ENCODE data around the gene TBC1D23.
"Not testable (repeated sequence)": the region's sequence is repeated elsewhere in the genome, so short reads cannot be mapped to it uniquely, and the experiment has no call there.

Gene TBC1D23

GRCh38 chr3:100333970-100334487 is 73.2 kb downstream of the TBC1D23 start:
- peak overlapping the region; percentile 85 for H3K9ac ChIP-seq (ENCODE audit: low read depth, low read length)
- H3K36me3 ChIP-seq (ENCODE audit: insufficient read depth, low read length) = no peaks in the 10 kb centered on the region
- H3K9me3 ChIP-seq (replicated peaks; ENCODE audit: low read length) = no peaks in the 10 kb centered on the region
- no peaks in the 10 kb centered on the region for H3K27me3 ChIP-seq (ENCODE audit: control insufficient read depth, insufficient read depth, low read length)
- peak overlapping the region; percentile 77 for H3K4me3 ChIP-seq (ENCODE audit: low read length)
- H3K4me1 ChIP-seq (ENCODE audit: control insufficient read depth, insufficient read depth, low read length) = peaks cover 14% of the 10 kb centered on the region
- H3K4me2 ChIP-seq (ENCODE audit: low read length) = peak overlapping the region; percentile 84

- peaks cover 14% of the 10 kb centered on the region for H3K4me1 ChIP-seq (ENCODE audit: control insufficient read depth, insufficient read depth, low read length)
- H3K27me3 ChIP-seq (ENCODE audit: control insufficient read depth, insufficient read depth, low read length) = no peaks in the 10 kb centered on the region
- H3K4me2 ChIP-seq (ENCODE audit: low read length) = peak within 1 kb of the TSS; percentile 84
- H3K9ac ChIP-seq (ENCODE audit: low read depth, low read length) = peak within 1 kb of the TSS; percentile 85
- H3K36me3 ChIP-seq (ENCODE audit: insufficient read depth, low read length) = peaks cover 3% of the 10 kb centered on the region
- H3K4me3 ChIP-seq (ENCODE audit: low read length) = peak within 1 kb of the TSS; percentile 77
- no peaks in the 10 kb centered on the region for H3K9me3 ChIP-seq (replicated peaks; ENCODE audit: low read length)
Observed at GRCh38 chr3:100334488-100335351, 73.9 kb downstream of the TBC1D23 start, which contains the start of gene NIT2. Gene NIT2, plus strand, starts transcription at chr3:100334757. Its CDS starts 35 bp downstream, at chr3:100334792.

GRCh38 chr3:100335434-100335833 is 74.6 kb downstream of the TBC1D23 start:
- H3K4me1 ChIP-seq (ENCODE audit: control insufficient read depth, insufficient read depth, low read length) = peaks cover 14% of the 10 kb centered on the region
- H3K27me3 ChIP-seq (ENCODE audit: control insufficient read depth, insufficient read depth, low read length) = no peaks in the 10 kb centered on the region
- H3K9me3 ChIP-seq (replicated peaks; ENCODE audit: low read length) = no peaks in the 10 kb centered on the region
- H3K4me2 ChIP-seq (ENCODE audit: low read length) = peak overlapping the region; percentile 84
- H3K4me3 ChIP-seq (ENCODE audit: low read length) = peak overlapping the region; percentile 77
- peaks cover 8% of the 10 kb centered on the region for H3K36me3 ChIP-seq (ENCODE audit: insufficient read depth, low read length)
- peak overlapping the region; percentile 85 for H3K9ac ChIP-seq (ENCODE audit: low read depth, low read length)

GRCh38 chr3:100336229-100336628 is 75.4 kb downstream of the TBC1D23 start:
- H3K9ac ChIP-seq (ENCODE audit: low read depth, low read length); H3K9me3 ChIP-seq (replicated peaks; ENCODE audit: low read length); H3K27me3 ChIP-seq (ENCODE audit: control insufficient read depth, insufficient read depth, low read length); H3K4me2 ChIP-seq (ENCODE audit: low read length); H3K4me3 ChIP-seq (ENCODE audit: low read length): not testable (repeated sequence)
- peaks cover 14% of the 10 kb centered on the region for H3K4me1 ChIP-seq (ENCODE audit: control insufficient read depth, insufficient read depth, low read length)
- peaks cover 15% of the 10 kb centered on the region for H3K36me3 ChIP-seq (ENCODE audit: insufficient read depth, low read length)

- no peak overlapping the region for H3K4me3 ChIP-seq (ENCODE audit: low read length)
- no peaks in the 10 kb centered on the region for H3K9me3 ChIP-seq (replicated peaks; ENCODE audit: low read length)
- no peaks in the 10 kb centered on the region for H3K27me3 ChIP-seq (ENCODE audit: control insufficient read depth, insufficient read depth, low read length)
- peaks cover 13% of the 10 kb centered on the region for H3K4me1 ChIP-seq (ENCODE audit: control insufficient read depth, insufficient read depth, low read length)
- no peak overlapping the region for H3K4me2 ChIP-seq (ENCODE audit: low read length)
- no peak overlapping the region for H3K9ac ChIP-seq (ENCODE audit: low read depth, low read length)
- H3K36me3 ChIP-seq (ENCODE audit: insufficient read depth, low read length) = peaks cover 26% of the 10 kb centered on the region
Observed at GRCh38 chr3:100338911-100339310, 78.1 kb downstream of the TBC1D23 start.

- no peak overlapping the region for H3K9ac ChIP-seq (ENCODE audit: low read depth, low read length)
- no peaks in the 10 kb centered on the region for H3K9me3 ChIP-seq (replicated peaks; ENCODE audit: low read length)
- peaks cover 31% of the 10 kb centered on the region for H3K36me3 ChIP-seq (ENCODE audit: insufficient read depth, low read length)
- peaks cover 8% of the 10 kb centered on the region for H3K4me1 ChIP-seq (ENCODE audit: control insufficient read depth, insufficient read depth, low read length)
- H3K4me2 ChIP-seq (ENCODE audit: low read length) = no peak overlapping the region
- no peaks in the 10 kb centered on the region for H3K27me3 ChIP-seq (ENCODE audit: control insufficient read depth, insufficient read depth, low read length)
- no peak overlapping the region for H3K4me3 ChIP-seq (ENCODE audit: low read length)
Observed at GRCh38 chr3:100339786-100340185, 79.0 kb downstream of the TBC1D23 start.

GRCh38 chr3:100340527-100340926 is 79.7 kb downstream of the TBC1D23 start:
- H3K36me3 ChIP-seq (ENCODE audit: insufficient read depth, low read length) = peaks cover 35% of the 10 kb centered on the region
- no peak overlapping the region for H3K4me3 ChIP-seq (ENCODE audit: low read length)
- no peak overlapping the region for H3K4me2 ChIP-seq (ENCODE audit: low read length)
- peaks cover 3% of the 10 kb centered on the region for H3K4me1 ChIP-seq (ENCODE audit: control insufficient read depth, insufficient read depth, low read length)
- H3K27me3 ChIP-seq (ENCODE audit: control insufficient read depth, insufficient read depth, low read length) = no peaks in the 10 kb centered on the region
- no peaks in the 10 kb centered on the region for H3K9me3 ChIP-seq (replicated peaks; ENCODE audit: low read length)
- no peak overlapping the region for H3K9ac ChIP-seq (ENCODE audit: low read depth, low read length)

- Histone ChIP-seq H3K27me3 (ENCODE audit: control insufficient read depth, insufficient read depth, low read length) (no peaks in the 10 kb centered on the region), H3K36me3 (ENCODE audit: insufficient read depth, low read length) (peaks cover 61% of the 10 kb centered on the region), H3K4me1 (ENCODE audit: control insufficient read depth, insufficient read depth, low read length) (no peaks in the 10 kb centered on the region), H3K9ac (ENCODE audit: low read depth, low read length) (no peak overlapping the region), H3K4me3 (ENCODE audit: low read length) (no peak overlapping the region), H3K9me3 (replicated peaks; ENCODE audit: low read length) (no peaks in the 10 kb centered on the region), H3K4me2 (ENCODE audit: low read length) (no peak overlapping the region)
Observed at GRCh38 chr3:100348727-100349126, 87.9 kb downstream of the TBC1D23 start.

GRCh38 chr3:100351770-100352169 is 91.0 kb downstream of the TBC1D23 start:
- H3K9ac ChIP-seq (ENCODE audit: low read depth, low read length); H3K9me3 ChIP-seq (replicated peaks; ENCODE audit: low read length); H3K27me3 ChIP-seq (ENCODE audit: control insufficient read depth, insufficient read depth, low read length); H3K4me2 ChIP-seq (ENCODE audit: low read length); H3K4me3 ChIP-seq (ENCODE audit: low read length); H3K4me1 ChIP-seq (ENCODE audit: control insufficient read depth, insufficient read depth, low read length): not testable (repeated sequence)
- H3K36me3 ChIP-seq (ENCODE audit: insufficient read depth, low read length) = peaks cover 65% of the 10 kb centered on the region

GRCh38 chr3:100352296-100353231 is 91.8 kb downstream of the TBC1D23 start:
- Histone ChIP-seq H3K9me3 (replicated peaks; ENCODE audit: low read length) (no peaks in the 10 kb centered on the region), H3K4me3 (ENCODE audit: low read length) (no peak overlapping the region), H3K9ac (ENCODE audit: low read depth, low read length) (no peak overlapping the region), H3K36me3 (ENCODE audit: insufficient read depth, low read length) (peaks cover 65% of the 10 kb centered on the region), H3K4me2 (ENCODE audit: low read length) (no peak overlapping the region), H3K4me1 (ENCODE audit: control insufficient read depth, insufficient read depth, low read length) (no peaks in the 10 kb centered on the region), H3K27me3 (ENCODE audit: control insufficient read depth, insufficient read depth, low read length) (no peaks in the 10 kb centered on the region)

- H3K27me3 ChIP-seq (ENCODE audit: control insufficient read depth, insufficient read depth, low read length) = no peaks in the 10 kb centered on the region
- H3K9ac ChIP-seq (ENCODE audit: low read depth, low read length) = no peak overlapping the region
- H3K4me2 ChIP-seq (ENCODE audit: low read length) = no peak overlapping the region
- no peaks in the 10 kb centered on the region for H3K4me1 ChIP-seq (ENCODE audit: control insufficient read depth, insufficient read depth, low read length)
- peaks cover 50% of the 10 kb centered on the region for H3K36me3 ChIP-seq (ENCODE audit: insufficient read depth, low read length)
- no peaks in the 10 kb centered on the region for H3K9me3 ChIP-seq (replicated peaks; ENCODE audit: low read length)
- no peak overlapping the region for H3K4me3 ChIP-seq (ENCODE audit: low read length)
Observed at GRCh38 chr3:100354850-100355249, 94.1 kb downstream of the TBC1D23 start.
